Measurements from ENCODE around the gene EXOC3.

EXOC3 gene

DNA sequence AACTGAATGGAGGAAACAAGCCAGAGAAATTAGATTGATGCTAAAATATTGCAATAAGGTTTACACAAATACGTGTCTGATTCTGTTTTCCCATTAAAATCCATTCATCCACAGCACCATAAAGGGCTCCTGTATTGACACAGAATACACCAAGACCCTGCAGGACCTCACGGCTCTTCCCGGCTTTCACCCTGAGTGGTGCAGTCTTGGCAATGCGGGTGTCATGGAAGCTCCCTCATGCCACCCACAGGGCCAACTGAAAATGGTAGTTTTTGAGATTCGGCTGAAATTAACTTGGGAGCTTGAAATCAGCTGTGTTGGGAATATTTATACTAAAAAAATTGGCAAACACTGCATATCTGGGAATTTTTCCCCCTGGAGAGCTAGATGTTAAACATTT, 17.3 kb upstream of the EXOC3 start:
- no peak for DNase-seq (ENCODE audit: low read depth in 2 of 2)

DNA sequence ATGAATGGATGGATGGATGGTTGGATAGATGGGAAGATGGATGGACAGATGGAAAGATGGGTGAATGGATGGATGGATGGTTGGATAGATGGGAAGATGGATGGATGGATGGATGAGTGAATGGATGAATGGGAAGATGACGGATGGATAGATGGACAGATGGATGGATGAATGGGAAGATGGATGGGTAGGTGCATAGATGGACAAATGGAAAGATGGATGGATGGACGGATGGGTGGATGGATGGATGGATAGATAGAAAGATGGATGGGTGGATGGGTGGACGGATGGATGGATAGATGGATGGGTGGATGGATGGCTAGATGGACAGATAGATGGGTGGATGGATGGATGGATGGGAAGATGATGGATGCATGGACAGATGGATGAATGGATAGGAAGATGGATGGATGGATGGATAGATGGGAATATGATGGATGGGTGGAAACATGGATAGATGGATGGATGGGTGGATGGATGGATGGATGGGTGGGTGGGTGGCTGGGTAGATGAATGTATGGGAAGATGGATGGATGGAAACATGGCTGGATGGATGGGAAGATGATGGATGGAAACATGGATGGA, 16.5 kb upstream of the EXOC3 start:
- DNase-seq (ENCODE audit: low read depth in 2 of 2), result no peak

DNA sequence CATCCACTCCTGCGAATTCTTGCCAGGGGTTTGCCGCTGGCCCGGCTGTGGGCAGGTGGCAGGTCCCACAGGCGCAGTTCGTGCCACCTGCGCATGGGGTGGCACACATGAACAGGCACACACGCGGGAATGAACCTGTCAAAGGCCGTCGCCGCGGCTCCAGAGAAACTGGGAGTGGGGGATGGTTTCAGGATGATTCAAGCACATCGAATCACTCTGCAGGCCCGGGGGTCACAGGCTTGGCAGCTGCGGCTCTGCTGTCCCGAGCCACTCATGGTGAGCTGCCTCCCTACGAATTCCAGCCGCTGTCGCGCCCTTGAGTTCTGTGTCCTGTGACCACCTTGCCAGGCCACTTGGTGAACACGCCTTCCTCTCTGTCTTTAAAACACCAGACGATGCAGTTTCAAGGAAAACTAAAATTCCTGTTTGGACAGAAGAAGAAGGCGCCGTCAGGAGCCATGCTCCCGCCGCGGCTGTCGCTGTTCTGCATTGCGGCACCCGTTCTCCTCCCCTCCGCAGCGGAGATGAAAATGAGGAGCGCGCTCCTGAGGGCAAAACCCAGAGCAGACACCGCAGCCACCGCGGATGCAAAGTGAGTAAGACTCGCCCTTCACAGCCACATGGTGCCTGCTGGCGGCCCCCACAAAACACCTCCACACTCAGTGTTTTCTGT, 15.4 kb upstream of the EXOC3 start:
- no peak for DNase-seq (ENCODE audit: low read depth in 2 of 2)

DNA sequence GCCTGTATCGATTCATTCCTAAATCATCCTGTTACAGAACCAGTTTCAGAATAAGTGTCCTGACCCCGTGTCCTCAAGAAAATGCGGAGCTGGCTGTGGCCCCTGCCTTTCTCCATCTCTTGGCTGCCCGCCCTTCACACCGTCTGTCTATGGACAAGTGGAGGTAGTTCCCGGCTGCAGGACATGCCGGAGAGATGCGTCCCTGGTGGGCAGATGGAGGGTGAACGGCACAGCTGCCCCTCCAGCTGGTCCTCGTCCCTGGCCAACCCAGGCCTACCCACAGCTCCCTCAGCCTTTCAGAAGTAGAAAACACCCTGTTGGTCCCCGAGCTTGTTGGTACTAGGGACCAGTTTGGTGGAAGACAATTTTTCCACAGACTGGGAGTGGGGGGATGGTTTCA, 14.8 kb upstream of the EXOC3 start:
- no peak for DNase-seq (ENCODE audit: low read depth in 2 of 2)

DNA sequence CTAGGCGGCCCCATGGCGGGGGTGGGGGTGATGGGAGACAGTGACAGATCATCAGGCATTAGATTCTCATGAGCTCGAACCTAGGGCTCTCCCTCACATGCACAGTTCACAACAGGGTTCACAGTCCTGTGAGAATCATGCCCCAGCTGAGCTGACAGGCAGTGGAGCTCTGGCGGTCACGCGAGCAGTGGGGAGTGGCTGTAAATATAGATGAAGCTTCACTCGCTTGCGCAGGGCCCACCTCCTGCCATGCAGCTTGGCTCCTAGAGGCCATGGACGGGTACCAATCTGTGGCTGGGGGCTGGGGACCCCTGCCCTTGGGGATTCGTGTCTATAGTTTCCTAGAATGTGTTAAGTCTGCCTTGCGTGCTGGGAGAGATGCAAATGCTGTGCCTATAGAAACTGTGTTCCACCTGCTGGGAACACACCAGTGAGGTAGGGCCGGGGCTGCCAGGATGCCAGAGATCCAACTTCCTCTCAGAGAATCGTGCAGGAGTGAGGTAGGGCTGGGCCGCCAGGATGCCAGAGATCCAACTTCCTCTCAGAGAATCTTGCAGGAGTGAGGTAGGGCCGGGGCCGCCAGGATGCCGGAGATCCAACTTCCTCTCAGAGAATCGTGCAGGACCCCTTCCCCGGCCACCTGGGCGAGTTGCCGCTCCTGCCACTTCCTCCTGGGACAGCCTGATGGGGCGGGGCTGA, 14.1 kb upstream of the EXOC3 start:
- DNase-seq (ENCODE audit: low read depth in 2 of 2), result no peak

DNA sequence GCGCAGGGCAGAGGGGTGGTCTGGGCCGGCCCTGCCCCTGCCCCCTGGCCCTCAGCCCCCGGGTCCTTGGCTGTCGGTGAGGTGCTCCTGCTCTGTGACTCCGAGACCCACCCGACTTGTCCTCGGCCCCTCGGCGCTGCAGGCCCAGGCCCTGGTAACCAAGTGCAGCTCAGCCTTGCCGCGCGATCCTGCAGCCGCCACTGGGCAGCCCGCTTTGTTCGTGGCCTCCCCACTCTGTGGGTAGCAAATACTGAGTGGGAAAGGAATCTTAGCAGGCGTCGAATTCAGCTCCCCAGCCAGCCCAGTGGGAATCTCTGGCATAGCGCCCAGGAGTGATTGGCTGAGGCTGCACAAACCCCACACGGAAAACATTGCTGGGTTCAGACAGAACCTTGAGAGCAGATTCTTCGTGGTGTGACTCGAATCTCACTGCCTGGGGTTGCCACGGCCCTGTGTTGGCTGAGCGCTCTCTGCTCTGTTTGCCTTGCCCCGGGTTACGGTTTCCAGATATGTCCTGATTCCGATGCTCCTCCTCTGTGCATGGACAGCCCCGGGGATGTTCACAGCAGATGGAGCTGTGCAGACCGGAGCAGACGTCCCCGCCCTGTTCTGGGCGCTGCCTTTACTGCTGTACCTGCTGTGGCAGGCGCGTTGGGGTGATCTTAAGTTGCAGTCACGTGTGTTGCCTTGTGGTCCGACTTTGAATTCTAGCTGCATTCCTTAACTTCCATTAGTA, 13.4 kb upstream of the EXOC3 start:
- DNase-seq (ENCODE audit: low read depth in 2 of 2), result no peak

DNA sequence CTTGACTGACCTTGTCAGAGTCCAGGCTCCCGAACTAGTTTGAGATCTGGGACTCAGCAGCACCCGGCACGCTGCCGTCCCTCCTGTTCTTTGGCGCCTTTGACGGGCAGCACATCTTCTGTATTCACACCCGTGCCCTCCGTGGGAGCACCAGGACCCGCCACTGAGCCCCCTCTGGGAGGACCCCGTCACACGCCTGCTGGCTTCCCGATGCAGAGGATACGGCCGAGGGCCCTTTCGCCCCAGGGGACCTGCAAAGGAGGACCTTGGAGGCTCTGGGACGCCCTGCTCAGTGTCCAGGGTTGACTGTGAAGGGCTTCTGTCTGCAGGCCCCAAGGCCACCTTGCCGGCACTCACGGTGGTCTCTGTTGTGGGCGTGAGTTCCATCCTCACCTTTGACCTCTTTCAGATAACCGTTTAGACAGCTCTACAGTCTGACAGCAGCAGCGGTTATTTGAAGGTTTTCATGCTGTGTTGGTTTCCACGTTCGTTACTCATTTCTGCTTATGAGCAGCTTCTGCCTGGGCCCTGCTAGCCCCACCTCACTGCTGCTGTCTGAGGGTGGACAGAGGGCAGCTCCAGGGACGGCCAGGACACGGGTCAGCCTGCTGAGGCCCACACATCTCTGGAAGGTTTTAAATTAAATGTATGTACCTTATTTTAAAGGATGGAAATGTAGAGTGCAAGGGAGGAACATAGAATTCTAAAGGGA, 12.6 kb upstream of the EXOC3 start:
- no peak for DNase-seq (ENCODE audit: low read depth in 2 of 2)

DNA sequence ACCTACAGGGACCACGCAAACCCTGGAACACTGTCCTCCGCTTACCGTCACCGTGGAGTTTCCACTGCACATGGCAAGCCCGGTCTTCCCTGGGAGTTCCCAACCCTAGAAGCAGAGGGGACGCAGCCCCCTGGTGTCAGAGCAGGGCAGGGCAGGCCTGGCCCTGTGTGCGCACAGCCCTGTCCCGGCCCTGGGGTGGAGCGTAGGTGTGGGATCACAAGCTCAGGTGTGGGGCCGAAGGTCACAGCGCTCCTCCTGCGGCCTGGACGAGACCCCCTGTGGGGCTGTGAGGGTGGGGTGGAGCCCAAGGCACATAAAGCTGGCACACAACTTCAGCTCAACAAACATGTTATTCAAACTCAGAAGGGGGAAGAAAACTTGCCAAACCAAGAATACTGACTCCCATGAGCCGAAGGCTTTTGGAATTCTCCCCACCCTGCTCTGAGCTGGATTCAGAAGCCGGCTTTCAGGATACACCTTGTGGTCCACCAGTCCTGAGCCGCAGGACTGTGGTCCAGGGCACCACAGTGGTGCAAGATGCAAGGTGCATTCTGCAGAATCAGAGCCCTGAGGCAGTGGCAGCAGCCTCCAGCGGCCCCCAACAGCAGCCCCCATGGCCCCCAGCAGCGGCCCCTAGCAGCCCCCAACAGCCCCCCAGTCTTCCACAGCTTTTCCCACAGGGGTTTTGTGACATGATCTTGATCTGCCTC, 11.8 kb upstream of the EXOC3 start:
- no peak for DNase-seq (ENCODE audit: low read depth in 2 of 2)

DNA sequence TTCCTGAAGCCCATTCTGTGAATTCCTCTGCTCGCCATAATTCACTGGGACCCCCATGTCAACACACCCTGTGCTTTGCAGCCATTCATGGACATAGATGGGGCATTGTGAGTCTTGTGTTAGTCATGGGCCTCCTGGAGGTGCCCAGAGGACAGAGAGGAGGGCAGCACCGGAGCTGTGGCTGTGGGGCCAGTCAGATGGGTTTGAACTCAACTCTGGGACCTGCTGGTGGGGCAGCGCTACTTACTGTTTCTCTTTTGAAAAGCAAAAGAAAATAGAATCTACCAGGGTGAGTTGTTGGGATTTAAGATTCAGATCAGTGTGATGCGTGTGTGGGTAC, 11.3 kb upstream of the EXOC3 start:
- DNase-seq (ENCODE audit: low read depth in 2 of 2), result no peak

DNA sequence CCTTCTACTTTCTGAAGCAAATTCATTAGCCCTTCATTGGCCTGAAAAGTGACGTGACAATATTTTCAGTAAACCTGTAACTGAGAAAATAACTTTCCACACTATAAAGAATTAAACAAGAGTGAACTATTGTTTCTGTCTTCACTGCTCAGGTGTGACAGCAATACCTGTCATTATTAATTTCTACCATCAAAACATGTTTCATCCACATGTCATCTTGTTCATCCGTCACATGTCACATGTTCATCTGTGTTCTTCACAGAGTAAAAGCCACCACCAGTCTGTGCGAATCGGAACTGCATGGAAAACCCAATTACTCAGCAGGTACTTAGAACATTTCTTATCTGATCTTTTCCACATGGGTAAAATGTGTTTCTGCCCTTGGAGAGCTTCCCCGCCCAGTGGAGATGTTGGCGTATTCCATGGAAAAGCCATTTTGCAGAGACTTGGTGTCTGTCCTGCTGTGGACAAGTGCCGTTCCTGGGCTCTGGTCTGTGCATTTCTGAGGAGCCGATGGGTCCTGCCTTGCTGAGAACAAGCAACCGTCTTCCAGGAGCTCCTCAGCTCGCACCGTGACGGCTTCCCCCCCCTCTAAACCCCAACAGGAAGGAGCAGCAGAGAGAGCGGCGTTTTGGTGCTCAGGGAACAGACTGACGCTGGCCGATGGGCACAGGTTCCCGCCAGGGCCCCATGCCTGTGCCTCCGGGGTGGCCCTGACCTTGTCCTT, 10.6 kb upstream of the EXOC3 start:
- no peak for DNase-seq (ENCODE audit: low read depth in 2 of 2)

DNA sequence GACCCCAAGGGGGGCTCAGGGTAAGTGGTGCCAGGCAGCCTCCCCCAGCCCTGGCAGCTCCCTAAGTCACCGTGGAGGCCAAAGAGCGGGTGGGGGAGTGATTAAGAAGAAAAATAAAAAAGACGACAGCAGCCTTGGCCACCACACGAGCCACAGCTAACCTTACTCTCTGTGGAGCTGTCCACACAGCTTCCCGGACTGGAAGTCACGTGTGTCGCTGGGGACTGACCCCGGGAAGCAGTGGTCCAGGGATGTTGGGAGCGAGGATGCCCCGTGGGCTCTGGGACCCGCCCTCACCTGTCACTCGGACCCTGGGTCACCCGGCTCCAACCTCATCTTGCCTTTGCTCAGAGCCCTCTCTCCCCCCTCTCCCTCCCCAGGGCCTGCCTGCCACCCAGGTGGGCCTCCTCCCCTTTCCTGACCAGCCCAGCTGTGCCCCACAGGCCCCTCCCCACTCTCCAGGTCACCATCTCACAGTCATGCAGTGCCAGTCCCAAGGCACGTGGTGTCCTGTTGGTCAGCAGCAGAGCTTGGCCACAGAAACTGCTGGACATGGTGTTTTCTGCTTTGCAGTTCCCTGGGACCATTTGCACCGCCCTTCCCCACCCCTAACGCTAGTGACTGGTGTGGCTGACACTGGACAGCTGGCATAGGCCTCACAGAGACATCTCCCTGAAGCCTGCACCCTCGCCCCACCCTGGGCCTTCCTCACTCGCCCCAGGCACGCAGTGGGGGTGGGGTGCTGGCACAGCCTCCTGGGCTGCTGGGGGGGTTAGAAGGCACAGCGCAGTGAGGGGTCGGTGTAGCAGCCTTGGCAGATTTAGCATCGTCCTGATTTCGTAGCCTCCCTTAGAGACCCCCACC, 9.8 kb upstream of the EXOC3 start:
- no peak for DNase-seq (ENCODE audit: low read depth in 2 of 2)

DNA sequence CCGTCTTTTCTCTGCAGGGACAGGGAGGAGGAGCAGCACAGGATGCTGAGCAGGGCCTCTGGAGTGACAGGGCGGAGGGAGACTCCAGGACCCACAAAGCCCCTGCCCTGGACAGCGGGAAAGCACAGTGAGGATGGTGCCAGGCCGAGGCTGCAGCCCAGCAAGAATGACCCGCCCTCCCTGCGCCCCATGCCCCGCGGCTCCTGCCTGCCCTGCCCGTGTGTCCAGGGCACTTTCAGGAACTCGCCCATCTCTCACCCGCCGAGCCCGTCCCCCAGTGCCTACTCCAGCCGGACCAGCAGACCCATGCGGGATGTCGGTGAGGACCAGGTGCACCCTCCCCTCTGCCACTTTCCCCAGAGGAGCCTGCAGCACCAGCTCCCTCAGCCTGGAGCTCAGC, 9.1 kb upstream of the EXOC3 start:
- no peak for DNase-seq (ENCODE audit: low read depth in 2 of 2)

DNA sequence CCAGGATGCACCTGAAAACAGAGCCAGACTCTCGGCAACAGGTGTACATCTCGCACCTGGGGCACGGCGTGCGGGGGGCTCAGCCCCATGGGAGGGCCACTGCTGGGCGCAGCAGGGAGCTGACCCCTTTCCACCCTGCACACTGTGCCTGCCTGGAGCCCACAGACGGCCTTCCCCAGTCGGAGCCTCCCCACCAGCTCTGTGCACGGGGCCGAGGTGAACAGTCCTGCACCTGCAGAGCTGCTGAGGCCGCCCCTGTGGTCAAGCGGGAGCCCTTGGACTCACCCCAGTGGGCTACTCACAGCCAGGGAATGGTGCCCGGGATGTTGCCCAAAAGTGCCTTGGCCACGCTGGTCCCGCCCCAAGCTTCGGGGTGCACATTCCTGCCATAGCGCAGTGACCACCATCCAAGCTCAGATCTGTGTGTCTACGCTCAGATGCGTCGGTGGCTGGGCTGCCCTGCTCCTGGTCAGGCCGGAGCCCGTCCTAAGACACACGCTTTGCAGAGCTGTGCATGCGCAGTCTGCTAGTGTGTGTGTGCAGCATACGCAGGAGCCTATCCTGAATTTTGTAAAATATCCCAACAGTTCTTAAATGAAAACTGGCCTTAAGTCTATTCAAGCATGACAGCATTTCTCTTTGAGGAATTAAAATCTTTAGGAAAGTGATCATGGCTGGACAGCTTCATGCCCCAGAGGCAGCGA, 8.4 kb upstream of the EXOC3 start:
- DNase-seq (ENCODE audit: low read depth in 2 of 2), result no peak

DNA sequence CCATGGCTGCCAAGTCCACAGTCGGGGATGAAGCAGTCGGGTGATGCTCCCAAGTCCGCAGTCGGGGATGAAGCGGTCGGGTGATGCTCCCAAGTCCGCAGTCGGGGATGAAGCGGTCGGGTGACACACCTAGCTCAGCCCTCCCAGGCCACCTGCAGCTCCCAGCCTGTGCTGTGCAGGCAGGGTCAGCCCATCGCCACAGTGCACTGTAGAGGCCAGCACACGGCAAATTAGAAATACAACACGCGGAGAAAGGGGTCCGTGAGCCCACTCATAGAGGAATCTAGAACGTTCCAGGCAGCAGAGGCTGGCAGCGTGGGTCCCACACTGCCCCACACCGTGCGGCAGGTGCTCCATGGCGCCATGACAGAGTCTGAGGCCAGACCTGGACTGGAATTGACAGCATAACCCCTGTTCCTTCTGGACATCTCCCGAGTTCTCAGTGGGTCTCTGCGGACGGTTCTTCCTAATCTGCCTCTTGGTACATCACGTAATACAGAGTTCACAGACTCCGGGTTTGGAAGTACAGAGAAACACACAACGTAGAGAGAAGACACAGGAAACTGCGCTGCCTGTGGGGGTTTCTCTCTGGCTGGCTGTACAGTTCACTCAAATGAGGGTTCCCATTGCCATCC, 7.7 kb upstream of the EXOC3 start:
- no peak for DNase-seq (ENCODE audit: low read depth in 2 of 2)

DNA sequence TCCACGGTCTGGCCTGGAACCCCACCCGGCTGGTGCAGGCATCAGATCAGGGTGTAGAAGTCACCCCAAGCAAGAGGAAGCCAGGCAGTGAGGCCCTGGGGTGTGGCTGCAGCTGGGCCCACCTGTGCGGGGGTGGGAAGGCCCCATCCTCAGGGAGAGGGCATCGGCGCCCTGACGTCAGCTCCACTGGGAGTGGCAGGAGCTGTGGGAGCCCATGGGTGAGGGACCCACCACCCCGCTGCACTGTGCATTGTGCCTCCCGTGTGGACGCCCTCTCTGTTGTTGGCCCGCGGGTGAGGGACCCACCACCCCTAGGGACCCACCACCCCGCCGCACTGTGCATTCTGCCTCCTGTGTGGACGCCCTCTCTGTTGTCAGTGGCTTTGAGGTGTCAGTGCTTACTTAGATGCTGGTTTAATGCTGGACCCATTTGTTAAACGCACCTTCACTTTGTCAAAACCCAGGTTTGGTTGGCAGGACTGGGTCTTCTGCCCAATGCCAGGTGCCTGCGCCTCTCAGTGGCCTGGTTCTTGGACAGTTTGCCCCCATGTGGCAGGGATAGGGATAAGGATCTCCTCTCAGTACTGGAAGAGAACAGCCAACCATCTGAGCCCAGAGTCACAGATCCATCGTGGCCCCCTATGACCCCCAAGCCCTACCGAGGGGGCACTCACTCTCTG, 6.9 kb upstream of the EXOC3 start:
- DNase-seq (ENCODE audit: low read depth in 2 of 2), result no peak

DNA sequence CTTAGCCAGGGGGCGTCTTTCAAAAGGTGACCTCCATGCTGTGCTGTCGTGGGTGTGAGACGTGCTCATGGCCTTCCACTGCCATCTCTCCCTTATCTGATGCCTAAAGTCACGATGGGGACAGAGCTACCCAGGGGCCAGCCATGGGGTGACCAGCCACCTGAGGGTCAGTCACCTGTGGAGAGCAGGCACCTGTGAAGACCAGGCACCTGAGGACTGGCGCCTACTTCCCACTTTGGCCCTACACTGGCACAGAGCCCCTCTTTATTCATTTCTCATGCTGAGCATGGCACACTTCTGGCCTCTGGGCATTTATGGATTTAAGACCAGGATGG, 6.4 kb upstream of the EXOC3 start:
- no peak for DNase-seq (ENCODE audit: low read depth in 2 of 2)

DNA sequence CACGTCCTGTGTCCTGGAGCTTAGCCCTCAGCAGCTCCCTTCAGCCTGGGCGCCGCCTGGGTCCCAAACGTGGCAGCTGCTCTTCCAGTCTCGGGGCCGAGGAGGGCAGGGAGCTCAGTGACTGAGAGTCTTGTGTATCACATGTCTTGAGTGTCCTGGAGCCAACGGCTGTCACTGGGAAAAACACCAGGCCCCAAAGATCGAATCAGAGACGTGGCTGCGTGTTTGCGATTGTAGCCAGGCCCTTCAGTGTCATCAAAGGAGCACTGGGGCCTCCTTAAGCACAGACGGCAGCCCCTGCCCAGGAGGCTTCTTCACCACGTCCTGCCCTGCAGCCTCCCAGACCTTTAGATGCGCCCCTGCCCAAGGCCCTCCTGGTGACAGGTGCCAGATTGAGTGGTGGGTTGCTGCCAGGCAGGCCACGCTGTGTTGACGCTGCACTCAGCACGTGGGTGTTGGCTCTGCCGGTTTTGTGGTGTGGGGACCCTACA, 5.7 kb upstream of the EXOC3 start:
- no peak for DNase-seq (ENCODE audit: low read depth in 2 of 2)

DNA sequence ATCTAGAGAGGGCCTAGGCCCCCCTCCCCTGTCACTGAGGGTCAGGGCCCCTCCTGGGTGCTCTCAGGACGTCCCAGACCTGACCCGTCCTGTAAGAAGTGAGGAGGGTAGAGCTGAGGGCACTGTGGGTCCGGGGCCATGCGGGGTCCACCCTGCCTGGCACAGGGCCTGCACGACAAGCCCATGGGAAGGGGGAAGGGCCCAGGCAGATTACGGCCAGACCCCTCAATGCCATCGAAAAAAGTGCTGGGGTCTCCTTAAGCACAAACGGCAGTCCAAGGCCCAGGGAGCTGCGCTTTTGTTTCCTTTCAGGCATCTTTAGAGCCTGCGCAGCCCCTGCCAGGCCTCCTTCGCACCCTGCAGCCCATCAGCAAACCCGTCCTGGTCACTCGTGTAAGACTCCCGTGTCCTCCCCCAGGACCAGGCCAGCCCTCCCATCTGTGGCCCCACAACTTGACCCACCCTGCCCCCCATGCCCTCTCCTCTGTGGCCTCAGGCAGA, 4.4 kb upstream of the EXOC3 start:
- no peak for DNase-seq (ENCODE audit: low read depth in 2 of 2)
